Tibial nerve (tissue), 4 donors: Measurements from ENCODE around the gene IQGAP2. TPM values are rescaled to one million over a fixed set of nuclear protein-coding genes. Genes with fewer than 3 reads are reported as not detected.

Experiments
- DNase-seq, 2 donors: peaks; one replicate each; pipeline ENCODE4 v3.0.0-alpha.2; 2019; ENCODE audit warnings: low spot score in 2 of 2
- H3K27ac ChIP-seq, 4 donors: fragments of 200-600 bp; sonication (generic) in 3 of 4; one replicate each; pipeline ENCODE4 v1.5.1; 2017 to 2019; ENCODE audit warnings: mild to moderate bottlenecking in 1 of 4
- H3K27me3 ChIP-seq, 2 donors: fragments of 200-600 bp; sonication (generic) in 1 of 2; one replicate each; pipeline versions ENCODE4 v1.5.1 to v1.6.0; 2017 to 2019
- H3K36me3 ChIP-seq, 3 donors: fragments of 200-600 bp; sonication (generic); one replicate each; pipeline ENCODE4 v1.5.1; 2018 to 2019
- H3K4me1 ChIP-seq, 4 donors: fragments of 200-600 bp; sonication (generic) in 3 of 4; one replicate each; pipeline ENCODE4 v1.5.1; 2017 to 2019
- H3K4me3 ChIP-seq, 4 donors: fragments of 200-600 bp; sonication (generic) in 3 of 4; one replicate each; pipeline ENCODE4 v1.5.1; 2017 to 2019; ENCODE audit warnings: mild to moderate bottlenecking in 1 of 4, moderate library complexity in 1 of 4
- H3K9me3 ChIP-seq, 4 donors: fragments of 200-600 bp; sonication (generic) in 3 of 4; one replicate each; pipeline ENCODE4 v1.5.1; 2017 to 2019
- CTCF ChIP-seq, 5 experiments: fragments of 200-600 bp in 3 of 5; fragments of 450-650 bp in 2 of 5; sonication (generic) in 3 of 5; IDR thresholded peaks; one replicate each; pipeline ENCODE4 v1.5.1; 2016 to 2019; ENCODE audit warnings: antibody characterized with exemption in 5 of 5, mild to moderate bottlenecking in 3 of 5, moderate library complexity in 2 of 5
- EP300 ChIP-seq, 2 donors: sonication (generic); formaldehyde crosslinking; IDR thresholded peaks; one replicate each; pipeline ENCODE4 v1.6.1; 2017; ENCODE audit warnings: antibody characterized with exemption in 2 of 2, mild to moderate bottlenecking in 1 of 2
- POLR2A ChIP-seq, 2 donors: fragments of 450-650 bp; IDR thresholded peaks; one replicate each; pipeline ENCODE4 v1.6.1; 2017; ENCODE audit warnings: antibody characterized with exemption in 2 of 2, mild to moderate bottlenecking in 2 of 2, moderate library complexity in 2 of 2
- WGBS, 2 donors: methylation state at CpG; one replicate each; pipeline ENCODE4 v1.1.5; 2018; 5-methylcytosine and 5-hydroxymethylcytosine counted together
- total RNA-seq, 4 donors: library from RNA; depleted of rRNA; stranded (reverse); fragments of >200 nt; gene quantifications; one replicate each; pipeline ENCODE4 v1.1.0, GENCODE V29; 2016

IQGAP2 gene
- total RNA-seq, 4 donors from 2014 or later, result 42.8 to 58.2 (median 52.3) TPM

- no peak for DNase-seq
- Histone ChIP-seq H3K4me3 (no peak overlapping the region), H3K4me1 (peaks cover 0 to 14% (median 0%) of the 10 kb centered on the region in 4 donors), H3K27me3 (no peaks in the 10 kb centered on the region), H3K27ac (no peak overlapping the region), H3K9me3 (no peaks in the 10 kb centered on the region), H3K36me3 (no peaks in the 10 kb centered on the region)
- TF ChIP-seq EP300 (IDR thresholded peaks at IDR 0.05), result no peak
- 69 to 77% methylated on average over 1 of the region's 1 CpG for WGBS, 2 donors
Measured at GRCh38 chr5:76471406-76471805, 68.3 kb downstream of the IQGAP2 start.

- no peak overlapping the region for H3K4me3 ChIP-seq
- peak overlapping the region in 1 of 4 donors; percentile 9 for H3K27ac ChIP-seq
- H3K27me3 ChIP-seq, result no peaks in the 10 kb centered on the region
- no peak for TF ChIP-seq POLR2A (IDR thresholded peaks at IDR 0.05)
- no peak for TF ChIP-seq CTCF (IDR thresholded peaks at IDR 0.05)
- TF ChIP-seq EP300 (IDR thresholded peaks at IDR 0.05), result no peak
- peaks cover 0 to 14% (median 0%) of the 10 kb centered on the region in 4 donors for H3K4me1 ChIP-seq
- DNase-seq, result no peak
- no peaks in the 10 kb centered on the region for H3K9me3 ChIP-seq
- 79 to 81% methylated on average over 6 of the region's 6 CpGs for WGBS, 2 donors
- H3K36me3 ChIP-seq, result no peaks in the 10 kb centered on the region
Measured at GRCh38 chr5:76471987-76472334, 68.9 kb downstream of the IQGAP2 start.

GRCh38 chr5:76472335-76473008, 69.4 kb downstream of the IQGAP2 start:
- no peak for DNase-seq
- peaks cover 0 to 14% (median 0%) of the 10 kb centered on the region in 4 donors for H3K4me1 ChIP-seq
- H3K36me3 ChIP-seq, result no peaks in the 10 kb centered on the region
- H3K4me3 ChIP-seq, result no peak overlapping the region
- H3K27ac ChIP-seq, result peak overlapping the region in 1 of 4 donors; percentile 9
- no peak for TF ChIP-seq EP300 (IDR thresholded peaks at IDR 0.05)
- TF ChIP-seq CTCF (IDR thresholded peaks at IDR 0.05), result no peak
- no peak for TF ChIP-seq POLR2A (IDR thresholded peaks at IDR 0.05)
- WGBS, 2 donors, result 79 to 80% methylated on average over 7 of the region's 7 CpGs
- no peaks in the 10 kb centered on the region for H3K27me3 ChIP-seq
- H3K9me3 ChIP-seq, result no peaks in the 10 kb centered on the region

GRCh38 chr5:76473009-76473336, 69.9 kb downstream of the IQGAP2 start:
- no peak for DNase-seq
- 96 to 100% methylated on average over 2 of the region's 2 CpGs for WGBS, 2 donors
- no peak overlapping the region for H3K27ac ChIP-seq
- no peaks in the 10 kb centered on the region for H3K27me3 ChIP-seq
- no peaks in the 10 kb centered on the region for H3K9me3 ChIP-seq
- no peaks in the 10 kb centered on the region for H3K36me3 ChIP-seq
- H3K4me3 ChIP-seq, result no peak overlapping the region
- peaks cover 0 to 14% (median 0%) of the 10 kb centered on the region in 4 donors for H3K4me1 ChIP-seq
- TF ChIP-seq EP300 (IDR thresholded peaks at IDR 0.05) (no peak), CTCF (IDR thresholded peaks at IDR 0.05) (no peak), POLR2A (IDR thresholded peaks at IDR 0.05) (no peak)

- Histone ChIP-seq H3K27me3 (no peaks in the 10 kb centered on the region), H3K27ac (no peak overlapping the region), H3K4me3 (no peak overlapping the region), H3K36me3 (no peaks in the 10 kb centered on the region), H3K4me1 (peaks cover 0 to 14% (median 0%) of the 10 kb centered on the region in 4 donors), H3K9me3 (no peaks in the 10 kb centered on the region)
- WGBS, 2 donors, result 72 to 77% methylated on average over 3 of the region's 3 CpGs
- no peak for TF ChIP-seq EP300 (IDR thresholded peaks at IDR 0.05)
- no peak for DNase-seq
Measured at GRCh38 chr5:76473661-76474060, 70.6 kb downstream of the IQGAP2 start.

GRCh38 chr5:76474377-76474776, 71.3 kb downstream of the IQGAP2 start:
- WGBS, 2 donors, result 45 to 59% methylated on average over 2 of the region's 2 CpGs

More at GRCh38 chr5:76474377-76474776, 71.3 kb downstream of the IQGAP2 start:
- Histone ChIP-seq H3K27ac (no peak overlapping the region), H3K27me3 (no peaks in the 10 kb centered on the region), H3K9me3 (no peaks in the 10 kb centered on the region), H3K36me3 (no peaks in the 10 kb centered on the region), H3K4me1 (peaks cover 0 to 20% (median 3%) of the 10 kb centered on the region in 4 donors), H3K4me3 (no peak overlapping the region)
- TF ChIP-seq POLR2A (IDR thresholded peaks at IDR 0.05) (no peak), EP300 (IDR thresholded peaks at IDR 0.05) (no peak), CTCF (IDR thresholded peaks at IDR 0.05) (no peak)
- no peak for DNase-seq
